Adipose tissue (tissue), 3 donors: ENCODE data around the gene ZFP64. TPM values are rescaled to one million over a fixed set of nuclear protein-coding genes. Genes with fewer than 3 reads are reported as not detected.

Source experiments
- H3K27ac ChIP-seq: one replicate; pipeline ENCODE4 v1.5.1; 2013; ENCODE audit warnings: low read depth, low read length
- WGBS, 3 donors: extraction: QIAGEN DNeasy Blood & Tissue Kit; methylation state at CpG; one replicate each; pipeline ENCODE4 v1.1.7; 2013; 5-methylcytosine and 5-hydroxymethylcytosine counted together
- polyA plus RNA-seq, 3 donors: library from polyadenylated mRNA; stranded (reverse); fragments of 200-250 nt; gene quantifications; one replicate each; pipeline ENCODE4 v1.2.3, GENCODE V29; 2013
- donor health status: healthy with polysubstance abuse.
- donor health status: Bipolar disorder and iron deficiency.
- donor health status: healthy.

ZFP64 gene
- polyA plus RNA-seq, 3 donors = 3.9 to 7.0 (median 4.1) TPM

- 95 to 98% (median 96%) methylated on average over 5 of the region's 5 CpGs for WGBS, 3 donors
- H3K27ac ChIP-seq = no peak overlapping the region
These were observed 61.2 kb downstream of the ZFP64 start for GRCh38 chr20:52130406-52130805.

GRCh38 chr20:52129611-52130010, 62.0 kb downstream of the ZFP64 start:
- 87 to 91% (median 90%) methylated on average over 5 of the region's 5 CpGs for WGBS, 3 donors
- no peak overlapping the region for H3K27ac ChIP-seq

GRCh38 chr20:52127309-52127708, 64.3 kb downstream of the ZFP64 start:
- H3K27ac ChIP-seq = no peak overlapping the region
- 47 to 91% (median 53%) methylated on average over 4 of the region's 4 CpGs for WGBS, 3 donors

- WGBS, 3 donors = 80 to 95% (median 88%) methylated on average over 3 of the region's 3 CpGs
- no peak overlapping the region for H3K27ac ChIP-seq
These were observed 66.8 kb downstream of the ZFP64 start for GRCh38 chr20:52124821-52125220.

- 86 to 93% (median 90%) methylated on average over 5 of the region's 5 CpGs for WGBS, 3 donors
- H3K27ac ChIP-seq = no peak overlapping the region
These were observed 72.9 kb downstream of the ZFP64 start for GRCh38 chr20:52118696-52119095.

GRCh38 chr20:52118016-52118623, 73.5 kb downstream of the ZFP64 start:
- 85 to 89% (median 87%) methylated on average over 2 of the region's 2 CpGs for WGBS, 3 donors
- H3K27ac ChIP-seq = no peak overlapping the region

GRCh38 chr20:52110456-52110855, 81.1 kb downstream of the ZFP64 start:
- no peak overlapping the region for H3K27ac ChIP-seq
- 93 to 98% (median 96%) methylated on average over 6 of the region's 6 CpGs for WGBS, 3 donors

GRCh38 chr20:52105442-52106422, 85.8 kb downstream of the ZFP64 start:
- 5 to 8% (median 6%) methylated on average over 47 of the region's 47 CpGs for WGBS, 3 donors
- H3K27ac ChIP-seq = no peak overlapping the region

GRCh38 chr20:52104546-52105441, 86.8 kb downstream of the ZFP64 start:
- WGBS, 3 donors = 1 to 3% (median 2%) methylated on average over 69 to 82 of the region's 82 CpGs
- no peak overlapping the region for H3K27ac ChIP-seq

- no peak overlapping the region for H3K27ac ChIP-seq
- WGBS, 3 donors = 1 to 6% (median 1%) methylated on average over 32 to 33 of the region's 33 CpGs
These were observed 87.5 kb downstream of the ZFP64 start for GRCh38 chr20:52103913-52104545.

- no peak overlapping the region for H3K27ac ChIP-seq
- 28 to 44% (median 28%) methylated on average over 23 of the region's 23 CpGs for WGBS, 3 donors
These were observed 88.2 kb downstream of the ZFP64 start for GRCh38 chr20:52103335-52103912.

GRCh38 chr20:52102559-52102958, 89.0 kb downstream of the ZFP64 start:
- WGBS, 3 donors = 90 to 97% (median 90%) methylated on average over 4 of the region's 4 CpGs
- no peak overlapping the region for H3K27ac ChIP-seq

- no peak overlapping the region for H3K27ac ChIP-seq
- WGBS, 3 donors = 82 to 96% (median 91%) methylated on average over 4 of the region's 4 CpGs
These were observed 89.5 kb downstream of the ZFP64 start for GRCh38 chr20:52102126-52102525.
